Stromal cell of bone marrow (primary cell): Measurements from ENCODE around the gene MYCBP2.

Source experiments
- DNase-seq: peaks from one replicate; pipeline ENCODE4 v3.0.0-alpha.2; 2012; ENCODE audit warnings: low read depth

Gene MYCBP2

DNA sequence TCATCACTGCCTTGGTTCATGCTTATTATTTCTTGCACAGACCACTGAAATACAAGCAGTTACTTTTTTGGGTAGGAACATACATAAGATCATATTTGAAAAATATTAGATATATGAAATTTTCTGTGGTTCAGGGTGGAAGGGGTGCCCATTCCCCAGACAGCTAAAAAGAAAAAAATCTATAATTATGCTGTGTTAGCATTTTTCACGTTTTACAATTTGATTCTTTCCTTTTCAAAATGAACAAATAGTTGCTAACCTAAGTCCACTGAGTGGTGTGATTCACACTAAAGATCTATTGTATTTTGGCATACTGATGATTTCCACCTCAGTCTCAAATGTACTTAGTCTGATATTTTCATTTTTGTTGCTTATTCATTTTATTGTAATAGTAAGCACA is 233.2 kb downstream of the MYCBP2 start:
- no peak for DNase-seq

DNA sequence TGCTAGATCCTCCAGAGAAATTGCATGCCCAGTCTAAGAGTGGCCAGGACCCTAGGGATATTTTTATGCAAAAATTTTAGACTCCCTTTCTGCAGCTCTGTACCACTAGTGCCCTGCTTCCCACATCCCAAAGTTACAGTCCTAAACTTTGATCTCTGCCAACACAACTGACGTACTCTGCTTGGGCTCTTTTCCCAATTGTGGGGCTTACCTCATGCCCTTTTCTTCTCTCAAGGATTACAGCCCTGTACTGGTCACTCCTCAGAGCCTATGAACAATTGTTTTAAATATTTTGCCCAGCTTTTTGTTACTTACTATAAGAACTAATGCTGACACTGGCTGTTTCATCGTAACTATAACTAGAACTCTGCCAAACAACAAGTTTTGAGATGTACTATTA is 242.1 kb downstream of the MYCBP2 start:
- no peak for DNase-seq

DNA sequence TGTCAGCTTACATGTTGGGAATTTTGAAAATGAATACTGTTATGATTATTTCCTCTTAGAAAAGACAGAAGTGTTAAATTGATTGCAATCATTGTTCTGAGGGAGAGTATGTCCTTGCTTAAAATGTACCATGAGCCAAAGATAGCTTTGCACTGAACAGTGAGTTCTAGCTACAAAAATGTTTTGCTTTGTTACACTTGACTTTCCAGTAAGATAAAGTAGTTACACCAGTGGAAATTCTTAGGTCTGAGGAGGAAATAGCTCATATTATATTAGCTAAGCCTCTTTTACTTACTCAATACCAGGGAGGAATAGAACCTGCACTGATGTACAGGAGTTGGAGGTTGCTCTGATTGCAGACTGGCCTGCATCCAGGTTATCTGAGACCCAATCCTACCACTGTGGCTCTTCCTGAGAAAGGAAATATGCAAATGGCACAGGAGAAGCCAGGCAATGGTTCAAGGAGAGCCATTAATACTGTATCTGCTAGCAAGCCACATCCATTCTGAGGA is 246.9 kb downstream of the MYCBP2 start:
- no peak for DNase-seq

DNA sequence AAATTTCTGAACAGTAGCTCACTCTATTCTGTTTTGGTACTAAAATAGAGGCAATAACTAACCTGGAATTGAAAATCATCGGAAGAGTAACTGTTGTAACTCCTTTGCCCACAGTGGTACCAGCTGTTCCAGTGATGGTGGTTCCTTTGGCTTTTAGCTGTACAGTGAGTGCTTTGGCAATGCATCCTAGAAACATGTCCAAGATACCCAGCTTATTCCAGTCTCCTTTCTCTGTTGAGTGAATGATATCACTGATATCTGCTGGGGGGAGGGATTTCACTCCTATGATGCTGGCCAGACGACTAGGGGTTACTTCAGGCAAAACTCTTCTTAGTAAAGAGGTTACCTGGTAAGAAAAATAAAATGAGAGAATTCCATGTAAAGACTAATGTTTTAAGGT is 259.4 kb downstream of the MYCBP2 start:
- DNase-seq: no peak

DNA sequence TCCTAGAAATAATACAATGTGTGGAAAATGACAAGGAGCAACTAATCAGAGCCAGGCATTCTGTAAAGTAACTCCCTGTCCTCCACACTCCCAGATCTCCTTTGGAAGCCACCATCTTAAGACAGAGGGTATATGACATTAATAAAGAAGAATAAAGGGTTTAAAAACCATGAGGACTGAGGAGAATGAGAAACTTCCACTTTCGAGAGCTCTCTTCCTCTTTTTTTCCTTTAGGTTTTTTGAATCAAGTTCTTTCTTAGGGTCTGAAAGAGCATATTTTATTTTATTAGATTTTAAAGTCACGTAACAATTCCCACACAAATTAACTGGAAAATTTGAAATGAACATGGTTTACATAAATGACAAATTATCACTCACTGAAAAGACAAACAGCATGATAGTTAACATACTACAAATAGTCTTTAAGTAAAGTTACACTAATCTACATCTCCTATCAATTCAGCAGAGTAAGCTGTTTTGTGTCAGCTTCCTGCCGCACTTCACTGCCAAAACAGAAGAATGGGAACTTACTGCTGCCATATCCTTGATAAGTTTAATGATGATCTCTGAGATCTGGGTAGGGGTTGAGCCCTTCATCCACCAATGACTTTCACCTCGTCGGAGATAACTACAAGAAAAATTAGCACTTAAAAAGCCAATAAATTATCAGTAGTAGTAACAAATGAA is 261.3 kb downstream of the MYCBP2 start:
- DNase-seq: no peak

DNA sequence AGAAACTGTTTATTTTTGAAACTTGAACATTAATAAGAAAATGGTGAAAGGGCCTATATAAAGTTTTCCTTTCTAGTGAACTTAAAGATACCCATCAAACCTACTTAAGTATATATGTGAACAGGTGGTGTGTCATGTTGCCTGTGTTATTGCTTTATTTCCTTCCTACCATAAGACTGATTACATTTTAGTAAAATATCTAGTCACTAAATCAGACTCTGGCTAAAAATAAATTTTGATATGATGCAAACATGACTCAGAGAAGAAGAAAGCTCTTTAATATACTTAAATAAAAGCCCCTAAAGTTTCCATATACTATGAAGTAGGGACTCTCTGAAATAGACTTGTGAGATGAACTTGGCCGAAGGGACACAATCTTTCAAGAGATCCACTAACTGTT is 264.8 kb downstream of the MYCBP2 start:
- DNase-seq: no peak

DNA sequence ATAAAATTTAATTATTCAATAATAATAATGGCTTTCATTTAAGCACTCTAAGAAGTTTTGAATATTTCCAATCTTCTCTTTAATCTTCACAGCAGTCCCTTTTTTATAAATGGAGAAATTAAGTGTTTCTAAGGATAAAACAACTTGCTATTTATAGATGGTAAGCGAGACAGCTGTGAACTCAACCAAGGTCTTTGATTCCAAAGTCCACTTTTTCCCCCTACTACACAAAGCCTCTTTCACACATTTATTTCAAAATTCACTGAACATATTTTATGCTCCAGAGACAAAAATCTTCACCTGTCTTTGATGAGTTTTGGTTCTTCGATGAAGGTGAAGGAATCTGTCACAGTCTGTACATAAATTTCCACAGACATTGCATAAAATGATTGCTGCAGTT is 265.5 kb downstream of the MYCBP2 start:
- no peak for DNase-seq

DNA sequence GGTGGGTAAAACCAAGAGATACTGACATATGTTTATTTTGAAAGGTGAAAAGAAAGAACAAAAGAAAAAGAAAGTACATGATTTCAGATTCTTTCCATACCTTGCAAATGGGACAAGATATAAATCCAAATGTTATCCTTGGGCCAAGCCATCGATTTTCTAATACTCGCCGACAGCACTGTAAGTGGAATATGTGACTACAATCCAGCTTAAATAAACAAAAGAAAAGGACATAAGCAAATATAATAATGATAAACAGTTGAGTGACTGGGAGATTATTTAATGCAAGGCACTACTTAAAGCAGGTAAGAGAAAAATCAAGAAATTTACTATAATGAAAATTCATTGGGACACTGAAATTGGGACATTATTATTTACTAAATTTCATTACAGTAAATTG is 270.0 kb downstream of the MYCBP2 start:
- DNase-seq: no peak

DNA sequence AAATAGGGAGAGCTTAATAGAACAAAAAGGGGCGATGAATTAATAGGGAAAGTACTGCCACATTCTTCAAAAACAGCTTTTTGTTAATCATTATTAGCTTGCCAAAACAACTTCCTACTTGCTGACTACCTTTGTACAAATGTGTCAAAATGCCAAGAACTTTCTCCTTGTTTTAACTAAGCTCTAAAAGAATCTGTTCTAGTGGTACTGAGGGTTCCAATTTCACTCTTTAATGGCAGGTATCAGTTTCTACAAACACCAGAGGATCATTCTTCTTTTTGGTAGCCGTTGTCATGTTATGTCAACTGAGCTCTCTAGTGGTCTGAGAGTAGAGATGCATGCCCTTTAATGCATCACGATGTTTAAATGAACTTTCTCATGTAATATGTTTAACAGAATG is 270.5 kb downstream of the MYCBP2 start:
- DNase-seq: no peak

DNA sequence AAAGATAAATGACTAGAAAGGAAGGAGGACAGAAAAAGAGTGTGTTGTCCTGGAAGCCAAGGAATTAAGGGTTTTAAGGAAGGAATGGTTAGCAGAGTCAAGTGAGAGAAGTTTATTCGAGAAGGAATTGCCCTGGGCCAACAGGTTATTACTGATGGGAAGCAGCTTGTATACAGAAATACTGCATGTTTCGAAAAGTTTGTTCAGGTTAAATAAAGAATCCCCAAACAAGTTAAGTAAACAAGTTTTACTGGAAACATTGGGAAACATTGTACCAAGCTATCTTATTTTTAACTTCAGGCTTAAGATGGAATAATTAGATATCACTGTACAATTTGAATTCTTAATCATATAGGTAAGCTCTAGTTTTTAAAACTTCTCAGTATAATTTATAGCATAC is 271.7 kb downstream of the MYCBP2 start:
- no peak for DNase-seq

DNA sequence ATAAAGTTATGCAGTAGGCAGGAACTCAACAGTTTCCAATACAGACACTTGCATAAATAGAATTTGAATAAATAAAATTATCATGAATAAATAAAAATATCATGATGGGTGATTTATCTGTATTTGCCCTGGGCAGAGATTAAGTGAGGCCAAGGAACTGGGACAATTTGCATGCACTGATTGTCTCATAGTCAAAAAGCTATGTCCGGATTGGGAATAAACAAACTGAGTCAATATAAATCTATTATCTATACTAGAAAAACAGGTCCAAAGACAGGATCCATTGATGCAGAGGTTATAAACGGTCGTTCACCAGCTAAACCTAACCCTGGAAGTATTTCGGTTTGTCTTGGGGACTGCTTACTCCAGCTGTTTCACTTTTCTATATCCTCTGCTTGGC is 273.7 kb downstream of the MYCBP2 start:
- no peak for DNase-seq

DNA sequence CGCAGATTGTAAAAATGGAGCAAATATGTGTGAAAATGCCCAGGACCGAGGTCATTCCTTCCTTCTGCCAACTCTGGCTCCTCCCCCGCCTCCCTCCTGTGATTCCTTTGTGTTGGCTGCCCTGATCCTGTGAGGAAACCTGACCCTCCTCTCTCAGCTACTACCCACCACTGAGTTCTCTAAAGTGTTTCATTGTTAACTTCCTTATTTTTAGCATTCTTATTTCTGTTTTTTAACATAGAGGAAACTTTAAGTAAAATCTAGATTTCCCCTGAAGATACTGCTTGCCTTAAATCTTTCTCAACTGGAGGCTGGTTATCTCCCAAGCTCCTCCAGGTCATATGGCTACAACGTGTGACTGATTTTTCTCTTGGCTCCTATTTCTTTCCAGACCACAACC is 278.2 kb downstream of the MYCBP2 start:
- no peak for DNase-seq

DNA sequence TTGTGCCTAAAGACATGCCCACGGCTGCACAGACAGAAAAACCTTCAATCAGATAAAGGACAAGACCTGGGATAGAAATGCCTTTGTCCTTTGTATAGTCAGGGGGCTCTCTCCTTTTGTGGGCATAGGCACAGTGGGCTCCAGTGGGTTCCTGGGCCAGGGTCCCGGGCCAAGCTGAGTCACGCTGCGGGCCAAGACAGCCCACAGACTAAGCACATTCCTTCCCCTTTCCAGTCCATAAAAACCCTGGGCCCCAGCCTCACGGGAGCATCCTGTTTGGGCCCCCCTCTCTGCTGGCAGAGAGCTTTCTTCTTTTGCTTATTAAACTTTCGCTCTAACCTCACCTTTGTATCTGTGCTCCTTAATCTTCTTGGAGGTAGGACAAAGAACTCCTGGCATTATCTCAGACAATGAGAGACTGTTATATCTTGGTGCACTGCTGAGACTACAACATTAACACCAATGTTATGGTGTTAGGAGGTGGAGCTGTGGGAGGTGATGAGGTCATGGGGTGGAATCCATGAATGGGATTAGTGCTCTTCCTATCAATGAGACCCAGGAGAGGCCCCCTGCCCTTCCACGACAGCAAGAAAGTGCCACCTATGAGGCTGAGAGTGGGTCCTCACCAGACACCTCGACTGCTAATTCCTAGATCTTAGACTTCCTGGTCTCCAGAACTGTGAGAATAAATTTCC is 279.1 kb downstream of the MYCBP2 start:
- DNase-seq: no peak

DNA sequence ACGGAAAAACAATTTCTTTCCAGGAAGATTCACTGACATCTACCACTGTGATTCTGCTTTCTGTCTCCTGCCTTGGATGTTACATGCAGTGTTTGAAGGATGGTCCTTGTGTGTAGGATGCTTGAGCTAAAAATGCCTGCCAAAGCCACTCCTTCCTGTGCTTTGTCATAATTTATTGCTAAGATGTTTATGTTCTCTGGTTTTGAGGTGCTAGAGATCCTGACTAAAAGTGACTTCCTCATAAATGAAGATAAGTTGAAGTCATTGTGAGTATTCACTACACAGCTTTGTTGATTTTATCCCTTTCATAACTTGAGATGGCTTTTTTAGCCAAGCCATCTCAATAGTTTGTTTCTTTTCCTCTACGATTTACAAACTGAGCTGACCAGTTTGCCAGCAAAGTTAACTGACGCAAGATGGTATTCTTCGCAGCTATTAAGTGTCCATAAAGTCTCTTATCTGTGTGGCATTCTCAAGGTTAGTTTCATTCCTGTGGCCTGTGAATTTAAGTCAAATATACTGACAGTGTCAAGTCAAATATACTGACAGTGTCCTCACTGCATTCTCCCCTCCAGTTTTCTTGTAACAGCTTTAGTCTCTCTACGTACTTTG is 284.2 kb downstream of the MYCBP2 start:
- no peak for DNase-seq

DNA sequence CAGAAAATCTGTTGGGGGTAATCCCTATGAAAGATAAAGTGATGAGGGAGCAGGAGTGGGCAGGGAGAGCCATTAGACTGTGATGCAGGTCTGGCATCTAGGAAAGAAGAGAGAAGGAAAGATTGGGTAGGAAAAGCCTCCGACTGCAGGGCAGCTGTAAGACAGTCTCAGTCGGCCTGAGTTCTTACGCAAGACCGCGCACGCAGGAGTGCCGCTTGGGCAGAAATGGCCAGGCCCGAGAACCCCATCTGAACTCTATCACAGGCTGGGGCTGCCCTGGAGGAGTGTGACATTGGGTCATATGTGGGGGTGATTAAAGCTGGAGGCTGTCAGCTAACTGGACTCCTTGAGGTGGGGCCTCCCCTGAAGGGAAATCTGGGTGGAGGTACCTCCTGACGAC is 286.1 kb downstream of the MYCBP2 start:
- DNase-seq: no peak

DNA sequence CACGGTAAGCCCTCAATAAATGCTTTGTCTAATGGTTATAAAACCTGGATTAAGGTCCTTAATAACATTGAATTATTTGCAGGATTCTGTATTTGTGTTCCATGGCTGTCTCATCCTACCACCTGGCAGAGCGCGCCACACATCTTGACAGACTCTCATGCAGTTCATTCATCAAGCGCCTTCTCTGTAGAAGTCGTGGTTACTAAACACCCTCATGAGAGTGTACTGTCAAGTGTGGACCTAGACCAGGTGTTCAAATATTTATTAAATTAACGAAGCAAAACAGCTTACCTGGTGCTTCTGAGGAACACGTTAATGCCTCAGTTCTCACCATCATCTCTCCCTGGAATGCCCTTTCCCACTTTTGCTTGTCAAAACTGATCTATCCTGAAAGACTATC is 286.8 kb downstream of the MYCBP2 start:
- DNase-seq: no peak

DNA sequence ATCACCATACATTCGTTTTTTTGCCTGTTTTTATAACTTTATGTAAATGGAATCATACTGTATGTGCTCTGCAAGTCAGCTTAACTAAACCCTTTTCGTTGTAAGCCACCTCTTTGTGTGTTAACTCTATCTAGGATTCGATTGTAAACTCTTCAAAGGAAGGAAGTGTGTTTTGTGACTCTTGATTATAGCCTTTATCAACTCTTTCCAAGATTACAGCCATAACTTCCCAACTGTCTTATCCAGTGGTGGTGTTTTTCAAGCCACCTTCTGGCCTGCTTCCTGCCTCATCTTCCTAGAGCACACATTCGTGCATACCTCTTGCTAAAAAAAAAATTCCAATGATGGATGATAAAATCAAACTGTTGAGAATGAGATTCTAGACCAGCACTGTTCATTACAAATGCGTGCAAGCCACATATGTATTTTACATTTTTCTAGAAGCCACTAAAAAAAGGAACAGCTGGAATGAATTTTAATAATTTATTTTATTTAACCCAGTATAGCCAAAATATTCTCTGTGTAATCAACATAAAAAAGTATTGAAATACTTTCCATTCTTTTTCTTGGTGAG is 287.9 kb downstream of the MYCBP2 start:
- DNase-seq: no peak

DNA sequence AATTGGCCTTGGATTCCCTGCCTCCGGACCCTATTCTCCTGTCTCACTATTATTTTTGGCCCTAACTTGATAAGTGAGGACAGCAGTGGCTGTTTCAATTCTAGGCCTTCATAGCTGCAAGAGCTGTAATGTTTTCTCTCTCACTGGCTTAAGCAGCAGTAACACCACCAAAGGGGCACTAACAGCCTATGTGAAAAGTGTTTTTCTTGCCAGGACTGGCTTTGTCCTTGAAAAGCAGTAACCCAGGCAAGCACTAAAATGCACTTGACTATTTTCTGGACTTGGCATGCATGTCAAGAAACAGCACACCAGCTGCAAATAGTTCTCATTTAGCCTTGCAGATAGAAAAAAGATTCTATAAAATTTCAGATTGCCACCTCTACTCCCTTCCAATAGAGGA is 290.6 kb downstream of the MYCBP2 start:
- DNase-seq: no peak

DNA sequence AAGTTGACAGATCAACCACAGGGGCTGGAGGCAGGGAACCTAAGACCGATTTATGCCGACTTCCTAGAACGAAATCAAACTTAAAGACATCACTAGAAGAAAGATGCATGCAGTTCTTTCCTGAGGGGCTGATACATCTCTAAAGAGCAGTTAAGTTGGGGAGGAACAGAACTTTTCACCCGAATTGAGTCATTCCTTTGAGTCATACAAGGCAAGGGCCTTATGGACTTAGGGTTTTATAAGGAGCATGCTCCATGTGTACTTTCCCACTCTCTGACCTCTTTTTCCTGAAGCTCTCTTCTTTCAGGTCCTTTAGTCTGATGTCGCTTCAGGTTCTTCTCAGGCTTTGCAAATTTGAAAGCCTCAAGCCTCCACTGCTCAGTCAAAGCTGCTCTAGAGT is 292.0 kb downstream of the MYCBP2 start:
- peak; percentile 68 for DNase-seq

DNA sequence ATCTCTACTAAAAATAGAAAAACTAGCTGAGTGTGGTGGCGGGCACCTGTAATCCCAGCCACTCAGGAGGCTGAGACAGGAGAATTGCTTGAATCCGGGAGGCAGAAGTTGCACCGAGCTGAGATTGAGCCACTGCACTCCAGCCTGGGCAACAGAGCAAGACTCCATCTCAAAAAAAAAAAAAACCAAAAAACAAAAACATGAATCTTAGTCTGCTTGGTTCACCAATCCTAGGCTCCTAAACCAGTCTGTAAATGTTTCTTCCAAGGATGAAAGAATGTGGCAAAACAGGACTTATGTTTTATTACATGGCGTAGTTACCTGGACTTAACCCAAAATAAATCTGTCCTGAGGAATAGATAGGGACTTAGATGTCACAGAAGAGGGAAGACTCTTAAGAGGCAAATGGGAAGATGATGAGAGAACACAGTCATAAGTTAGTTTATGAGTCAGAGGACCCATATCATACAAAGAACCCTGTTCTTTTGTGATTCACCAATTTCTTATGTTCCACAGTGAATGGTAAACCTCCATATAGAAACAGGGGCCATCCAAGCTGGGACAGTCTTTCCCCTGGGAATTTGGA is 293.1 kb downstream of the MYCBP2 start:
- no peak for DNase-seq

DNA sequence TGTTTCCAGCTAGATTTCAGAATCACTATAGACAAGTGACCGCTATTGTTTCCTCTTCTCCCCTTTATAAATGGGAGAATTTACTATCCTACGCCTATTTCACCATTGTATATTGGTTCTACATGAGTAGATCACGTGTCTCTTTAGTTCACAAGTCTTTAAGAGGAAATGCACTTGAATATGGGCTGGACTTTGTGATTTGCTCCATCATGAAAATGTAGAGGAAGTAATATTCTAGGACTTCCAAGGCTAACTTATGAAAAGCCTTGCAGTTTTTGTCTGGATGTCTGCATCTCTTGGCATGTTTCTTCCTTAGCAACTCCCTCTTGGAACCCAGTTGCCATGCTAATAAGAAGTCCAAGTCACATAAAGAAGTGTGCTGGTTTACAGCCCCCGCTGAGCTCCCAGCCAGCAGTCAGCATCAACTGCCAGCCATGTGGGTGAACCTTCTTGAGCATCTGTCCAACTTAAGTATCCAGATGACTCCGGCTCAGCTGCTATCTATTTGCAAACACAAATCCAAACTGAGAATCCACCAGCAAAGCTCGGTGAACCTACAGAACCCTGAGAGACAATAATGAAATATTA is 295.1 kb downstream of the MYCBP2 start:
- no peak for DNase-seq

DNA sequence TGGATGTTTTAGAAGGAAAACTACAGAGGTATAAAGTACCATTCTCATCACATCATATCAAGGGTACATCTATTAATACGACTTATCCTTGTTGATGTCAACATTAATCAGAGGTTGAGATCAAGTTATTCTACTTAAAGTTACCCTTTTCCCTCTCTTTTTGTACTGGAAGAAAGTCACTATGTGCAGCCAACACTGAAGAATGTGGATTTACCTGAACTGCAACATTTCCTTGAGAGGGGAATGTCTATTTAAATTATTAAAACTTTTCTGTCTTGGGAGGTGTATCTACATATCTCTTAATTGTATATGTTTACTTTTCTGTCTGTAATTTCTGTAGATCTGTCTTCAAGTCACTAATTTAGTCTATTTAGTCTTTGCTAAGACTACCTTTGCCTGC is 297.5 kb downstream of the MYCBP2 start:
- DNase-seq: no peak
